ENCODE data around the gene TMEM184C.

DNA sequence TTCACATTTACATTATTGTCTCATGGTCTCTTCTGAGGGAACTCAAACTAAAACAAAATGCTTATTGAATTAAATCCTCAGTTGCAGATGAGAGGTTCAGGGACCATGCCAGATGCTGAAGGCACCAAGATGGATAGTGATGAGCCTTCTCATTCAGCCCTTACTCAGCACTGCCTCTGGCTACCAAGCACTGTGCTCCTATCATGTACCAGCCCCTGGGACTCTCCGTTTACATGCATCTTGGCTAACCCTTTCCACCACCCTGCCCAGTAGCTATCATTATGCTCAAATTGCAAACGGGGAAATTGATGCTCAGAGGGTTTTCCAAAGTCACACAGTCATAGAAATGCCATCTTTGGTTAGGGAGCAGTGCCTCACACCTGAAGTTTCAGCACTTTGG, 22.6 kb upstream of the TMEM184C start:
- TF ChIP-seq, protein P1, sequence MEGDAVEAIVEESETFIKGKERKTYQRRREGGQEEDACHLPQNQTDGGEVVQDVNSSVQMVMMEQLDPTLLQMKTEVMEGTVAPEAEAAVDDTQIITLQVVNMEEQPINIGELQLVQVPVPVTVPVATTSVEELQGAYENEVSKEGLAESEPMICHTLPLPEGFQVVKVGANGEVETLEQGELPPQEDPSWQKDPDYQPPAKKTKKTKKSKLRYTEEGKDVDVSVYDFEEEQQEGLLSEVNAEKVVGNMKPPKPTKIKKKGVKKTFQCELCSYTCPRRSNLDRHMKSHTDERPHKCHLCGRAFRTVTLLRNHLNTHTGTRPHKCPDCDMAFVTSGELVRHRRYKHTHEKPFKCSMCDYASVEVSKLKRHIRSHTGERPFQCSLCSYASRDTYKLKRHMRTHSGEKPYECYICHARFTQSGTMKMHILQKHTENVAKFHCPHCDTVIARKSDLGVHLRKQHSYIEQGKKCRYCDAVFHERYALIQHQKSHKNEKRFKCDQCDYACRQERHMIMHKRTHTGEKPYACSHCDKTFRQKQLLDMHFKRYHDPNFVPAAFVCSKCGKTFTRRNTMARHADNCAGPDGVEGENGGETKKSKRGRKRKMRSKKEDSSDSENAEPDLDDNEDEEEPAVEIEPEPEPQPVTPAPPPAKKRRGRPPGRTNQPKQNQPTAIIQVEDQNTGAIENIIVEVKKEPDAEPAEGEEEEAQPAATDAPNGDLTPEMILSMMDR (IDR thresholded peaks at IDR 0.05): no peak
- TF ChIP-seq, protein P2, sequence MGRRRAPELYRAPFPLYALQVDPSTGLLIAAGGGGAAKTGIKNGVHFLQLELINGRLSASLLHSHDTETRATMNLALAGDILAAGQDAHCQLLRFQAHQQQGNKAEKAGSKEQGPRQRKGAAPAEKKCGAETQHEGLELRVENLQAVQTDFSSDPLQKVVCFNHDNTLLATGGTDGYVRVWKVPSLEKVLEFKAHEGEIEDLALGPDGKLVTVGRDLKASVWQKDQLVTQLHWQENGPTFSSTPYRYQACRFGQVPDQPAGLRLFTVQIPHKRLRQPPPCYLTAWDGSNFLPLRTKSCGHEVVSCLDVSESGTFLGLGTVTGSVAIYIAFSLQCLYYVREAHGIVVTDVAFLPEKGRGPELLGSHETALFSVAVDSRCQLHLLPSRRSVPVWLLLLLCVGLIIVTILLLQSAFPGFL (CRISPR knock-in tag; IDR thresholded peaks at IDR 0.05; ENCODE audit: borderline replicate concordance): no peak
- TF ChIP-seq ZNF423 (CRISPR knock-in tag; IDR thresholded peaks at IDR 0.05): no peak
- TF ChIP-seq, protein P3, sequence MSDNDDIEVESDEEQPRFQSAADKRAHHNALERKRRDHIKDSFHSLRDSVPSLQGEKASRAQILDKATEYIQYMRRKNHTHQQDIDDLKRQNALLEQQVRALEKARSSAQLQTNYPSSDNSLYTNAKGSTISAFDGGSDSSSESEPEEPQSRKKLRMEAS (CRISPR knock-in tag; IDR thresholded peaks at IDR 0.05): no peak
- TF ChIP-seq ETV6 (CRISPR knock-in tag; IDR thresholded peaks at IDR 0.05): no peak
- TF ChIP-seq CREM (CRISPR knock-in tag; IDR thresholded peaks at IDR 0.05): no peak
- TF ChIP-seq, protein P4, sequence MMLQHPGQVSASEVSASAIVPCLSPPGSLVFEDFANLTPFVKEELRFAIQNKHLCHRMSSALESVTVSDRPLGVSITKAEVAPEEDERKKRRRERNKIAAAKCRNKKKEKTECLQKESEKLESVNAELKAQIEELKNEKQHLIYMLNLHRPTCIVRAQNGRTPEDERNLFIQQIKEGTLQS (CRISPR knock-in tag; conservative IDR thresholded peaks at IDR 0.05): no peak
- TF ChIP-seq, protein P5, sequence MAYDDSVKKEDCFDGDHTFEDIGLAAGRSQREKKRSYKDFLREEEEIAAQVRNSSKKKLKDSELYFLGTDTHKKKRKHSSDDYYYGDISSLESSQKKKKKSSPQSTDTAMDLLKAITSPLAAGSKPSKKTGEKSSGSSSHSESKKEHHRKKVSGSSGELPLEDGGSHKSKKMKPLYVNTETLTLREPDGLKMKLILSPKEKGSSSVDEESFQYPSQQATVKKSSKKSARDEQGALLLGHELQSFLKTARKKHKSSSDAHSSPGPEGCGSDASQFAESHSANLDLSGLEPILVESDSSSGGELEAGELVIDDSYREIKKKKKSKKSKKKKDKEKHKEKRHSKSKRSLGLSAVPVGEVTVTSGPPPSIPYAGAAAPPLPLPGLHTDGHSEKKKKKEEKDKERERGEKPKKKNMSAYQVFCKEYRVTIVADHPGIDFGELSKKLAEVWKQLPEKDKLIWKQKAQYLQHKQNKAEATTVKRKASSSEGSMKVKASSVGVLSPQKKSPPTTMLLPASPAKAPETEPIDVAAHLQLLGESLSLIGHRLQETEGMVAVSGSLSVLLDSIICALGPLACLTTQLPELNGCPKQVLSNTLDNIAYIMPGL (CRISPR knock-in tag; IDR thresholded peaks at IDR 0.05): no peak
- TF ChIP-seq ZNF317 (CRISPR knock-in tag; IDR thresholded peaks at IDR 0.05; ENCODE audit: borderline replicate concordance, low read depth): no peak
- no peak for TF ChIP-seq HMGA2 (CRISPR knock-in tag; IDR thresholded peaks at IDR 0.05)
- TF ChIP-seq NFYB (CRISPR knock-in tag; conservative IDR thresholded peaks at IDR 0.05; ENCODE audit: low read depth): no peak
- TF ChIP-seq NFATC4 (CRISPR knock-in tag; IDR thresholded peaks at IDR 0.05): no peak
- TF ChIP-seq NFE2L1 (CRISPR knock-in tag; IDR thresholded peaks at IDR 0.05): no peak

Measured in WTC11 (cell line).